Sigmoid colon (tissue), 4 donors: Measurements from ENCODE around the gene FAM131C.

ENCODE experiments used
- EP300 ChIP-seq, 4 donors: sonication (generic); formaldehyde crosslinking; IDR thresholded peaks; one replicate each; pipeline ENCODE4 v1.6.1; 2017; ENCODE audit warnings: antibody characterized with exemption in 4 of 4
- POLR2A ChIP-seq, 2 donors: fragments of 450-650 bp; IDR thresholded peaks; one replicate each; pipeline ENCODE4 v1.6.1; 2016; ENCODE audit warnings: antibody characterized with exemption in 2 of 2, mild to moderate bottlenecking in 2 of 2, moderate library complexity in 2 of 2
- POLR2AphosphoS5 ChIP-seq, 4 donors: sonication (generic); formaldehyde crosslinking; IDR thresholded peaks; one replicate each; pipeline ENCODE4 v1.6.1; 2017; ENCODE audit warnings: antibody characterized with exemption in 4 of 4
- TF ChIP-seq, protein P1 (sequence below), 4 experiments: fragments of 450-650 bp in 3 of 4; fragments of 200-600 bp in 1 of 4; IDR thresholded peaks; one replicate each; pipeline ENCODE4 v1.5.1; 2016 to 2019; ENCODE audit warnings: antibody characterized with exemption in 4 of 4, mild to moderate bottlenecking in 3 of 4, moderate library complexity in 2 of 4

DNA sequence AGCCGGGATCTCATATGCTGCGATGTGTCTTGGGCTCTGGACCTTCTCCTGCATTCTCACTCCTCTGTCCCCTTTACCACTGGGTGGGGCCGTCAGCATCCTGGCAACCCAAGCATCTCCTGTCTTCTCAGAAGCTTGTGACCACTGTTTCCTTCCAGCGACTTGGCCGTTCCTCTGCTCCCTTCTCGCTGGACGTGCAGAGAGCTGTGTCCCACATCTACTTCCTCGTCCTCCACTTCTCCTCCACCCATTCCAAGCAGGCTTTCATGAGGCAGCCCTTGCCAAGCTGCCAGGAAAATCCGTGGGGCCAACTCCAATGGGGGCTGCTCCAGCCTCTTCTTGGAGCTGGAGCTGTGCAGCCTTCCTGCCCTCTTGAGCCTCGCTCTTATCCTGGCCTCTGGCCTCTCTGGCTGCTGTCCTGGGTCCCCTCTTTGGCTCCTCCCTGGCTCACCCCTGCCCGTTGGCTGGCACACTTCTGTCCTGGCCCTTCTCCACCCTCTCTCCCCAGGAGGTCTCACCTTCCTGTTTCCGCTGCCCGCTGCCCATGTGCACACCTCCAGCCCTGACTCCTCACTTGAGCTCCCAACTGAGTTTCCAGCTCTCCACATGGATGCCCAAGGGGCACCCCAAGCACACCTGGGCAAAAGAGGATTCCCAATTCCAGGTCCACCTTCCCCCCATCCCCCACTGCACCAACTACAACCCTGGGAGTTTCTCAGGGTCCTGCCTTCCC is 8.7 kb downstream of the FAM131C start:
- TF ChIP-seq POLR2AphosphoS5 (IDR thresholded peaks at IDR 0.05) (no peak), EP300 (IDR thresholded peaks at IDR 0.05) (no peak), POLR2A (IDR thresholded peaks at IDR 0.05) (no peak)
- TF ChIP-seq, protein P1, sequence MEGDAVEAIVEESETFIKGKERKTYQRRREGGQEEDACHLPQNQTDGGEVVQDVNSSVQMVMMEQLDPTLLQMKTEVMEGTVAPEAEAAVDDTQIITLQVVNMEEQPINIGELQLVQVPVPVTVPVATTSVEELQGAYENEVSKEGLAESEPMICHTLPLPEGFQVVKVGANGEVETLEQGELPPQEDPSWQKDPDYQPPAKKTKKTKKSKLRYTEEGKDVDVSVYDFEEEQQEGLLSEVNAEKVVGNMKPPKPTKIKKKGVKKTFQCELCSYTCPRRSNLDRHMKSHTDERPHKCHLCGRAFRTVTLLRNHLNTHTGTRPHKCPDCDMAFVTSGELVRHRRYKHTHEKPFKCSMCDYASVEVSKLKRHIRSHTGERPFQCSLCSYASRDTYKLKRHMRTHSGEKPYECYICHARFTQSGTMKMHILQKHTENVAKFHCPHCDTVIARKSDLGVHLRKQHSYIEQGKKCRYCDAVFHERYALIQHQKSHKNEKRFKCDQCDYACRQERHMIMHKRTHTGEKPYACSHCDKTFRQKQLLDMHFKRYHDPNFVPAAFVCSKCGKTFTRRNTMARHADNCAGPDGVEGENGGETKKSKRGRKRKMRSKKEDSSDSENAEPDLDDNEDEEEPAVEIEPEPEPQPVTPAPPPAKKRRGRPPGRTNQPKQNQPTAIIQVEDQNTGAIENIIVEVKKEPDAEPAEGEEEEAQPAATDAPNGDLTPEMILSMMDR (IDR thresholded peaks at IDR 0.05) = no peak
